Left ventricle myocardium superior (tissue), 1 donor: Measurements from ENCODE around the gene KRTAP1-3. TPM values are rescaled to one million over a fixed set of nuclear protein-coding genes. Genes with fewer than 3 reads are reported as not detected.
"Not testable (repeated sequence)": the region's sequence is repeated elsewhere in the genome, so short reads cannot be mapped to it uniquely, and the experiment has no call there.

ENCODE experiments used
- ATAC-seq: fragments of 200-7000 bp; cut with Tn5 transposase; one replicate; pipeline ENCODE4 v1.9.1; 2020; ENCODE audit warnings: mild to moderate bottlenecking, moderate library complexity
- DNase-seq: peaks from one replicate; pipeline ENCODE4 v3.0.0-alpha.2; 2020
- intact Hi-C: fragments of 100-400 bp; cut with micrococcal nuclease; formaldehyde crosslinking; loops from one replicate; pipeline ENCODE4 v1.11.0; 2022
- total RNA-seq: library from RNA; stranded (reverse); fragmentation: NEBNext Ultra II Directional; extraction: Animal tissue kit (Norgen Biotek cat#: 25700); gene quantifications from one replicate; pipeline ENCODE4 v1.2.1, GENCODE V29; 2021
- donor health status: DM: no; HTN: yes; CAD: no; lungs with severe emphysema.

The KRTAP1-3 gene
- total RNA-seq, 1 donor from 2014 or later: not detected

DNA sequence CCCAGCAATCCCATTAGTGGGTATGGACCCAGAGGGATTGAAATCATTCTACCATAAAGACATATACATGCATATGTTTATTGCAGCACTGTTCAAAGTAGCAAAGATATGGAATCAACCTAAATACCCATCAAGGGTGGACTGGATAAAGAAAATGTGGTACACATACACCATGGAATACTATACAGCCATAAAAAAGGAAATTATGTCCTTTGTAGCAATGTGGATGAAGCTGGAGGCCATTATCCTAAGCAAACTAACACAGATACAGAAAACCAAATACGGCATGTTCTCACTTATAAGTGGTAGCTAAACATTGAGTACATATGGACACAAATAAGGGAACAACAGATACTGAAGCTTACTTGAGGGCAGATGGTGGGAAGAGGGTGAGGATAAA, 22.9 kb upstream of the KRTAP1-3 start:
- ATAC-seq (no peak), DNase-seq (no peak)
- intact Hi-C loops: no loop called here

DNA sequence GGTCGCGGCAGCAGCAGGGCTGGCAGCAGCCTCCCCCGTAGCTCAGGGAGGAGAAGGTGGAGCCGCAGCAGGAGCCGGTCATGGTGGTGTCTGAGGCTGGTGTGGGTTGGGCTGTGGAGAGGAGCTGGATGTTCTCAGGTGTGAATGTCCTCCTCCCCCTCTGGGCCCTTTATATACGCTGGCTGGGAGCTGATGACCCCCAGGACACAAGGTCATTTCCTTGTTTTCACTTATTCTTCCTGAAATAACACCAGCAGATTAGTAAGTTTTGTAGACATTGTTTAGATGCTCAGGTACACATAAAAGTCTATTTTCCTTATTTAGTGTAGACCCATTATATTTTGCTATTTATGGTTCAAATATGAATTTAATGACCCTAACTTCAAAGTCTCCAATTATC, 20.5 kb upstream of the KRTAP1-3 start, which contains the start of gene KRTAP2-2:
KRTAP2-2 (minus strand) TSS at position 101 of the 400 bp plus-strand sequence; CDS start at position 82, 19 bp downstream.
- ATAC-seq, DNase-seq, intact Hi-C loops: not testable (repeated sequence)

DNA sequence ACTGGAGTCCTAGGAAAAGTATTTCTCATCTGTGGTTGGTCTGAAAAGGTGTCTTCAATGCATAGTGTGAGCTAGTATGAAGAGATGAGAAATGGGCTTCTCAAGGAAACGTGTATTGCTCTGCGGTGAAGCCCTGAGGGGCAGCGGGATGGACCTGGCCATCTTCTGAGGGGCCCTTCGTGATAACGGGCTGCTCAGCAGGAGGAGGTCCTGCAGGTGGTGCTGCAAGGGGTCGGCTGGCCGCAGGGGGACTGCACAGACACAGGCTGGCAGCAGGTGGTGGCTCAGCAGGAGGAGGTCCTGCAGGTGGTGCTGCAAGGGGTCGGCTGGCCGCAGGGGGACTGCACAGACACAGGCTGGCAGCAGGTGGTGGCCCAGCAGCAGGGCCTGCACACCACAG, 19.9 kb upstream of the KRTAP1-3 start:
- ATAC-seq, DNase-seq: not testable (repeated sequence)
- intact Hi-C loops: loop anchor here (5.0 kb wide), 1 partner anchor 47 kb away; the partner anchor contains the start of gene KRTAP3-1

- intact Hi-C loops: loop anchor here (5.0 kb wide), 1 partner anchor 47 kb away; the partner anchor contains the start of gene KRTAP3-1
- ATAC-seq (no peak), DNase-seq (no peak)
Measured at GRCh38 chr17:41054025-41054424, 19.4 kb upstream of the KRTAP1-3 start.

DNA sequence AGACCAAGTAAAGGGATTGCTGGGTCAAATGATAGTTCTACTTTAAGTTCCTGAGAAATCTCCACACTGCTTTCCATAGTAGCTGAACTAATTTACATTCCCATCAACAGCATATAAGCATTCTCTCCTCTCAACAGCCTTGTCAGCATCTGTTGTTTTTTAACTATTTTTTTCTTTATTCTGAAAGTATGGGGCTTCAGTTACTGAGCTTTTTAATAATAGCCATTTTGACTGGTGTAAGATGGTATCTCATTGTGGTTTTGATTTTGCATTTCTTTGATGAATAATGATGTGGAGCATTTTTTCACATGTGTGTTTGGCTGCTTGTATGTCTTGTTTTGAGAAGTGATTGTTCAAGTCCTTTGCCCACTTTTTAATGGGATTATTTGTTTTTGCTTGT, 17.9 kb upstream of the KRTAP1-3 start:
- intact Hi-C loops: loop anchor here (5.0 kb wide), 1 partner anchor 45 kb away; the partner anchor contains the start of gene KRTAP3-1
- no peak for DNase-seq
- no peak for ATAC-seq

GRCh38 chr17:41049110-41049509, 14.4 kb upstream of the KRTAP1-3 start:
- intact Hi-C loops: no loop called here
- no peak for DNase-seq
- no peak for ATAC-seq

DNA sequence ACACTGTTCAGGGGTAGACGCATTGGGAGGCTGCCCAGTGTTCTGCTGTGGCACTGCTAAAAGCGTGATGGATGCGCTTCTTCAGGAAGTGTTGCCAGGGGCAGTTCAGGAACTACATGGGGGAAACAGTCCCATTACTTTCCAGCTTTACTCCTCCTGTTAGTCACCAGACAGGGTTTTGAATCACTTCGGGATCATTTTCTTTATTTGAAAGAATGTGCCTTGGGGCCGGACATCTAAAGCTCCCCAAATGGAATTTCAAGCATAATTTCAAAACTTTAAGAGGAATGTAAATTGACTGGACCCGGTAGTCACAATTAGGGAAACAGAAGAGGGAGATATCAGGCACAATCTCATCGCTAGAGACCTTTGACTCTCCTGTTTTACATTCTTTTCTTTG, 13.8 kb upstream of the KRTAP1-3 start:
- intact Hi-C loops: no loop called here
- no peak for DNase-seq
- no peak for ATAC-seq

DNA sequence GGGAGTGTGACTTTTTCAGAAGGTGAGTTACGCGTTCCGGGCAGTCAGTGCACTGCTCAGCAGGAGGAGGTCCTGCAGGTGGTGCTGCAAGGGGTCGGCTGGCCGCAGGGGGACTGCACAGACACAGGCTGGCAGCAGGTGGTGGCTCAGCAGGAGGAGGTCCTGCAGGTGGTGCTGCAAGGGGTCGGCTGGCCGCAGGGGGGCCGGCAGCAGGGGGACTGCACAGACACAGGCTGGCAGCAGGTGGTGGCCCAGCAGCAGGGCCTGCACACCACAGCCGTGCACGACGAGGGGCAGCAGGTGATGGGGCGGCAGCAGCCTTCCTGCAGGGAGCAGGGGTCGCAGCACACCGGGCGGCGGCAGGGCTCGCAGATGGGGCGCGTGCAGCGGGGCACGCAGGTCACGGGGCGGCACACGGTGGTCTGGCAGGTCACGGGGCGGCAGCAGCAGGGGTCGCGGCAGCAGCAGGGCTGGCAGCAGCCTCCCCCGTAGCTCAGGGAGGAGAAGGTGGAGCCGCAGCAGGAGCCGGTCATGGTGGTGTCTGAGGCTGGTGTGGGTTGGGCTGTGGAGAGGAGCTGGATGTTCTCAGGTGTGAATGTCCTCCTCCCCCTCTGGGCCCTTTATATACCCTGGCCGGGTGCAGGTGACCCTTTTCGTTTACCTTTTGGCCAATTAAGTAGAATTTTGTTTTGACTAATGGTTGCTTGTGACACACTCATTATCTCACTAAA, 12.2 kb upstream of the KRTAP1-3 start, which contains the start of gene KRTAP2-1:
KRTAP2-1 (minus strand) TSS at position 582 of the 731 bp plus-strand sequence; CDS start at position 533, 49 bp downstream.
- DNase-seq, intact Hi-C loops, ATAC-seq: not testable (repeated sequence)

DNA sequence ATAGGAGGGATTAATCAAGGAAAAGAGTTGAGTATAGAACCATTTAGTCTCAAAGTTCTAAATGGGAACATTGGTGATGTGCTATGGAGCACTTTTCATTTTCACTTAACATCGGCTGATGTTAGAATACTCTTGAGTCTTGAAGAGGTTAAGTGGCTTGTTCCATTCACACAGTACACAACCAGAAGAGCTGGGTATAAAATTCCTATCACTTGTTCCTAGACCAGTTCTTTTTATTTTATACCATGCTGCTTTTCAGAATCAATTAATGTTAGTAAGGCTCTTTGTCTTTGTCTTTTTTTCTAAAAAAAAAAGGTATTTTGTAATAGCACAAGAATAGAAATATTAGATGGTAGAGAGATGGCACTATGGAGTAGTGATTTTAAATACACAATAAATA, 8.3 kb upstream of the KRTAP1-3 start:
- intact Hi-C loops: no loop called here
- DNase-seq: no peak
- no peak for ATAC-seq

GRCh38 chr17:41040783-41041571, 6.3 kb upstream of the KRTAP1-3 start, which contains the start of gene KRTAP1-1:
Gene KRTAP1-1, minus strand, starts transcription at chr17:41041450. Its CDS starts 53 bp downstream, at chr17:41041397.
- ATAC-seq, DNase-seq, intact Hi-C loops: not testable (repeated sequence)

- ATAC-seq: no peak
- no peak for DNase-seq
- intact Hi-C loops: no loop called here
Measured at GRCh38 chr17:41037853-41038350, 3.2 kb upstream of the KRTAP1-3 start.

DNA sequence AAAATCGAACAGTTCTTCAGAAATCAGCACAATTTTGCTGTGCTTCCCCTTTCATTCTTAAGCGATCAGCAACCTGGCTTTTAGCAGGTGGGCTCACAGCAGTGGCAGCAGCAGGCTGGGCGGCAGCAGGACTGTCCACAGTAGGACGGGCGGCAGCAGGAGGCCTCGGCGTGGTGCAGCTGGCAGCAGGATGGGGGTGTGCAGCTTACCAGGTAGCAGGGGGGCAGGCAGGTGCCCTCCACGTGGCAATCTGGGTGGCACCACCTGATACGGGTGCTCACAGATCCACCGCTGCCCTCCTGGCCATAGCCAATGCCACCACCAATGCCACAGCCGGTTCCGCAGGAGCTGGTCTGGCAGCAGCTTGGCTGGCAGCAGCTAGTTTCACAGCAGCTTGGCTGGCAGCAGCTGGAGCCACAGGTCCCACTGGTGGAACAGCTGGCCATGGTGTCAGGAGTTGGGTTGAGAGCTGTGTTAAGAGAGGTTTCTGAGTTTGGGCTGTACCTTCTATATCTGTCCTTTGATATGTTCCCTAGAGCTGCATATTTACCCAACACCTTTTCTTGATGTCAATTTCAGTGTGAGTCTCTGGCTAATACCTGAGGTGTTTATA, 4.9 kb downstream of the KRTAP1-3 start, which contains the start of gene KRTAP1-4:
KRTAP1-4 (minus strand) TSS at position 563 of the 613 bp plus-strand sequence; CDS start at position 446, 117 bp downstream.
- DNase-seq (no peak), ATAC-seq (no peak)

DNA sequence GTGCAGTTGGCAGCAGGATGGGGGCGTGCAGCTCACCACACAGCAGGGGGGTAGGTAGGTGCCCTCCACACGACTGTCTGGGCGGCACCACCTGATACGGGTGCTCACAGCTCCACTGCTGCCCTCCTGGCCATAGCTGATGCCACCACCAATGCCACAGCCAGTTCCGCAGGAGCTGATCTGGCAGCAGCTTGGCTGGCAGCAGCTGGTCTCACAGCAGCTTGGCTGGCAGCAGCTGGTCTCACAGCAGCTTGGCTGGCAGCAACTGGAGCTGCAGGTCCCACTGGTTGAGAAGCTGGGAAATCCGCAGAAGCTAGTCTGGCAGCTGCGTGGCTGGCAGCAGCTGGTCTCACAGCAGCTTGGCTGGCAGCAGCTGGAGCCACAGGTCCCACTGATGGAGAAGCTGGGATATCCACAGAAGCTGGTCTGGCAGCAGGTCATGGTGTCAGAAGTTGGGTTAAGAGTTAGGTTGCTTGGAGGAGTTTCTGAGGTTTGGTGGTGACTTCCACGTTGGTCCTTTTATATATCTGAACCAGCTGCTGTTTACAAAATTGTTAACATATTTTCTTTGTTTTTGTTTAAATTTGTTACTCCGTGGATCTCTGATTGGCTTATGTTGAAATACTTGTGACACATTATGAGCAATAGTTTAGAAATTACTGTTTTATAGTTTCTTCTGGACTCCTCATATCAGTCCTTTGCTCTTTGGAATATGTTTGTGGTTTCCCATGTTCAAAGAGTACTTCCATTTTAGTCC, 7.8 kb downstream of the KRTAP1-3 start, which contains the start of gene KRTAP1-5:
KRTAP1-5 (minus strand) TSS at position 494 of the 757 bp plus-strand sequence; CDS start at position 441, 53 bp downstream.
- intact Hi-C loops: no loop called here
- no peak for ATAC-seq
- DNase-seq: no peak

More for the DNA sequence above, 4.9 kb downstream of the KRTAP1-3 start, which contains the start of gene KRTAP1-4:
- intact Hi-C loops: loop anchor here (2.0 kb wide), 1 partner anchor 63 kb away; the partner anchor contains the start of gene KRT39

- intact Hi-C loops: no loop called here
- DNase-seq: no peak
- no peak for ATAC-seq
Measured at GRCh38 chr17:41024697-41025096, 10.0 kb downstream of the KRTAP1-3 start.

DNA sequence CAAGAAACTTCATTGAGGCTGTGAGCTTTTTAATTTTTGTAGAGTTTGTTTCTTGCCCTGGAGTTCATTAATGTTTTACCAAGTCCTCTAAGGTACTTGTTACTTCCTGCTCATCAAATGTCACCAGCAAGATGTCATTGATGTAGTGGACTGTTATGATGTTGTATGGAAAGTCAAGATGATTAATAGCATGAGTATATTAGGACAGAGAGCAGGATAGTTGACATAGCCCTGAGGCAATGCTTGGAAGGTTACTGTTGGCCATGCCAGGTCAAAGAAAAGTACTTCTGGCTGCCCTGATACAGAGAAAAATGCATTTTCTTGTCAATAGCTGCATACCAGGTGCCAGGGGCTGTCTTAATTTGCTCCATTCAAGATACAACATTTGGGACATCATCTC, 14.3 kb downstream of the KRTAP1-3 start:
- ATAC-seq (no peak), DNase-seq (no peak)
- intact Hi-C loops: no loop called here

DNA sequence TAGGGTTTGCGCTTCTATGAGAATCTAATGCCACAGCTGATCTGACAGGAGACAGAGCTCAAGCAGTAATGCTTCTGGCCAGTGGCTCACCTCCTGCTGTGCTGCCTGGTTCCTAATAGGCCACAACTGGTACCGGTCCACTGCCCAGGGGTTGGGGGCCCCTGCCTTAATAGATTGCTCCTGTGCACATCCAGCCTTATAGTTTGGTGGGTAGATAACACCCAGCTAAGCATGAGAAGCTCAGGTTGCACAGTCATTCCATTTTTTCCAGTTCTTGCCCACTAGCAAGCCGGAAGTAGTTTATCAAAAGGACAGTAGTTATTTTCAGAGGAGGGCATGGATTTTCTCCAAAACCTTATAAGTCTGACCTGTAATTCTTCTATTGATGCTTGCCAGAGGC, 15.3 kb downstream of the KRTAP1-3 start:
- intact Hi-C loops: no loop called here
- no peak for DNase-seq
- no peak for ATAC-seq

DNA sequence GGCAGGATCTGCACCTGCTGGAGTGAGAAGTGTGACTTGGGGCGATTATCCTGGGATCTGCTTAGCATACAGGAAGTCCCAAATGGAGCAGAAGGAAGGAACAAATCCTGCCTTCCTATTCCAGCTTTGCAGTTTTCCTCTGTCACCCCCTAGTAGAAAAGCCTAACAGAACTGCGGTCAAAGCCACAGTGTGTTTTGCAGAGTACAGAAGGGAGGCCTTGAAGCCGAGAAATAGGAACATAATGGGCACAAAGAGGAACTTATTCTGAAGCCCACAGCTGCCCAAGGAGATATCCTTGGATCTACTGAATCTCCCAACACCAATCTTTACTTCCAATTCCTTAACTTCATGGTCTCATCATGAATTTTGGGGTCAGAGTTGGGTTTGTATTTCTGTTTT, 16.1 kb downstream of the KRTAP1-3 start:
- ATAC-seq: no peak
- intact Hi-C loops: no loop called here
- no peak for DNase-seq

DNA sequence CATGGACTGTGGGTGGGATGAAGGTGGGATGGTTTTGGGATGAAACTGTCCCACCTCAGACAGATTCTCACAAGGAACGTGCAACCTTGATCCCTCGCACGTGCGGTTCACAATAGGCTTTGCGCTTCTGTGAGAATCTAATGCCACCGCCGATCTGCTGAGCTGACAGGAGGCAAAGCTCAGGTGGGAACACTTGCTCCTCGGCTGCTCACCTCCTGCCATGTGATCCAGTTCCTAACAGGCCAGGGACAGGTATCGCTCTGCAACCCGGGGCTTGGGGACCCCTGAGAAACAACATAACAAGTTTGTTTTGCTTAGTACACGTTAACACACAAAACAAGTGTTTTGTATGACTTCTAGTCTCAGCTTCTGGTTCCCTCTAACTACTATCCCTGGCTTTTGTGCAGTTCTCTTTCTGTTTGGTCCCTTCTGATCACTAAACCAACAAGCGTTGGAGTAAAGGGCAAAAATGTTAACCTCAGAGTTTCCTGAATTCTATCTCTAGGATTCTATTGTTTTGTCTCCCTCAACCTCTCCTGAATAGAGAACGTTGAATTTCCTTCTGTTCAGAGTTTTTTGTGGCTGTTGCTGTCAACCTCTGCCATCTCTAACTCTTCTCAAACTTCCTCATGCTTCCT, 18.0 kb downstream of the KRTAP1-3 start:
- ATAC-seq: no peak
- no peak for DNase-seq
- intact Hi-C loops: no loop called here
